SK-N-SH (cell line): ENCODE measurements around the gene PLVAP. TPM values are rescaled to one million over a fixed set of nuclear protein-coding genes. Genes with fewer than 3 reads are reported as not detected.

Experiments
- CTCF ChIA-PET: fragments of 300-600, 350-600 bp; formaldehyde crosslinking; extraction: SDS; loops from one replicate; lab custom pipeline; 2021; lab: Yijun Ruan, JAX
- POLR2A ChIA-PET: fragments of 350-600 bp; sonication (Branson Sonifier 250); formaldehyde crosslinking; extraction: SDS; loops from one replicate; lab custom pipeline; 2020; ENCODE audit warnings: antibody characterized with exemption, inconsistent platforms; lab: Yijun Ruan, JAX
- DNase-seq: peaks from one replicate; pipeline ENCODE4 v3.0.0; 2012
- H2AFZ ChIP-seq: fragments of 200-600 bp; sonication (generic); 2 replicates; pipeline ENCODE4 v1.8.1; 2016; ENCODE audit warnings: antibody characterized with exemption, mild to moderate bottlenecking, low read depth
- H3F3A ChIP-seq: fragments of 200-600 bp; sonication (generic); replicated peaks from 2 replicates; pipeline ENCODE3; 2016; ENCODE audit warnings: antibody characterized with exemption, mild to moderate bottlenecking; ENCODE audit not compliant: insufficient read depth
- H3K27ac ChIP-seq, 2 experiments: fragments of 200-500 bp in 1 of 2; fragments of 200-600 bp in 1 of 2; sonication (Bioruptor generic) in 1 of 2; sonication (generic), shearing (Covaris generic) in 1 of 2; 2 replicates each; pipeline versions ENCODE4 v1.5.1 to v1.6.1; 2014 to 2016; ENCODE audit warnings: low read depth in 2 of 2, inconsistent platforms in 1 of 2, low read length in 1 of 2, mild to moderate bottlenecking in 1 of 2, mixed read lengths in 1 of 2
- H3K27me3 ChIP-seq: fragments of 200-600 bp; sonication (generic), shearing (Covaris generic); 2 replicates; pipeline ENCODE4 v1.6.1; 2016; ENCODE audit warnings: mixed run types; ENCODE audit not compliant: insufficient read depth
- H3K36me3 ChIP-seq, 2 experiments: fragments of 200-500 bp in 1 of 2; fragments of 200-600 bp in 1 of 2; sonication (Bioruptor generic) in 1 of 2; sonication (generic) in 1 of 2; replicated peaks in 1 of 2; 2 replicates each; pipeline versions ENCODE3 to v1.5.1; 2014 to 2016; ENCODE audit warnings: low read length in 1 of 2, mild to moderate bottlenecking in 1 of 2; ENCODE audit not compliant: insufficient read depth in 2 of 2, control insufficient read depth in 1 of 2
- H3K4me1 ChIP-seq, 2 experiments: fragments of 200-500 bp in 1 of 2; fragments of 200-600 bp in 1 of 2; sonication (Bioruptor generic) in 1 of 2; sonication (generic), shearing (Covaris generic) in 1 of 2; 2 replicates each; pipeline versions ENCODE4 v1.5.1 to v1.6.1; 2014 to 2016; ENCODE audit warnings: low read depth in 1 of 2, low read length in 1 of 2, mixed run types in 1 of 2; ENCODE audit not compliant: insufficient read depth in 2 of 2, control insufficient read depth in 1 of 2
- H3K4me2 ChIP-seq: fragments of 200-600 bp; sonication (generic), shearing (Covaris generic); 2 replicates; pipeline ENCODE4 v1.6.1; 2017; ENCODE audit warnings: mixed run types
- H3K4me3 ChIP-seq, 2 experiments: fragments of 200-500 bp in 1 of 2; fragments of 200-600 bp in 1 of 2; sonication (Bioruptor generic) in 1 of 2; sonication (generic), shearing (Covaris generic) in 1 of 2; 2 replicates each; pipeline versions ENCODE4 v1.5.1 to v1.8.1; 2014 to 2016; ENCODE audit warnings: low read depth in 2 of 2, inconsistent platforms in 1 of 2, low read length in 1 of 2, mild to moderate bottlenecking in 1 of 2, mixed read lengths in 1 of 2, moderate library complexity in 1 of 2
- H3K79me2 ChIP-seq: fragments of 200-600 bp; sonication (generic); 2 replicates; pipeline ENCODE4 v1.8.1; 2017; ENCODE audit warnings: mild to moderate bottlenecking; ENCODE audit not compliant: insufficient read depth
- H3K9ac ChIP-seq: fragments of 200-600 bp; sonication (generic); 2 replicates; pipeline ENCODE4 v1.6.1; 2017; ENCODE audit warnings: mixed run types
- H3K9me2 ChIP-seq: fragments of 200-600 bp; sonication (generic); 2 replicates; pipeline ENCODE4 v1.6.1; 2017; ENCODE audit warnings: mixed run types
- H3K9me3 ChIP-seq: fragments of 200-600 bp; sonication (generic); 2 replicates; pipeline ENCODE4 v1.6.1; 2017; ENCODE audit warnings: mixed run types, mild to moderate bottlenecking, moderate library complexity
- H4K20me1 ChIP-seq: fragments of 200-600 bp; sonication (generic); 2 replicates; pipeline ENCODE4 v1.6.1; 2017; ENCODE audit warnings: mild to moderate bottlenecking, mixed run types; ENCODE audit not compliant: insufficient read depth
- CHD2 ChIP-seq: fragments of 150-350 bp; IDR thresholded peaks from 2 replicates; pipeline ENCODE4 v1.6.1; 2018; ENCODE audit warnings: low read length; ENCODE audit not compliant: partially characterized antibody
- ELF1 ChIP-seq: IDR thresholded peaks from 2 replicates; pipeline ENCODE4 v1.4.0; 2012
- EP300 ChIP-seq, 2 experiments: IDR thresholded peaks; 2 replicates each; pipeline versions ENCODE4 v1.4.0 to v1.6.1; 2012; ENCODE audit warnings: borderline replicate concordance in 1 of 2, low read depth in 1 of 2, low read length in 1 of 2
- EZH2phosphoT487 ChIP-seq: fragments of 200-600 bp; sonication (generic); IDR thresholded peaks from 2 replicates; pipeline ENCODE4 v1.6.1; 2017; ENCODE audit warnings: low read depth, mixed run types, mild to moderate bottlenecking, antibody characterized with exemption, moderate library complexity, borderline replicate concordance
- GABPA ChIP-seq: IDR thresholded peaks from 2 replicates; pipeline ENCODE4 v1.4.0; 2012; ENCODE audit warnings: low read depth, mild to moderate bottlenecking
- JUND ChIP-seq: IDR thresholded peaks from 2 replicates; pipeline ENCODE4 v1.4.0; 2012
- MEF2A ChIP-seq: IDR thresholded peaks from 2 replicates; pipeline ENCODE4 v1.4.0; 2012; ENCODE audit warnings: low read depth, borderline replicate concordance
- NRF1 ChIP-seq: IDR thresholded peaks from 2 replicates; pipeline ENCODE4 v1.6.1; 2012; ENCODE audit warnings: low read depth, mild to moderate bottlenecking, low read length
- RAD21 ChIP-seq: IDR thresholded peaks from 2 replicates; pipeline ENCODE4 v1.6.1; 2012; ENCODE audit warnings: mild to moderate bottlenecking, low read length
- RXRA ChIP-seq: IDR thresholded peaks from 2 replicates; pipeline ENCODE4 v1.4.0; 2012; ENCODE audit warnings: low read depth, mild to moderate bottlenecking, borderline replicate concordance
- SIN3A ChIP-seq: IDR thresholded peaks from 2 replicates; pipeline ENCODE4 v1.6.1; 2012; ENCODE audit warnings: low read depth, mild to moderate bottlenecking, low read length, moderate library complexity, borderline replicate concordance
- SMC3 ChIP-seq: IDR thresholded peaks from 2 replicates; pipeline ENCODE4 v1.6.1; 2012; ENCODE audit warnings: low read depth, low read length, improper control_type of control experiment
- TEAD4 ChIP-seq: IDR thresholded peaks from 2 replicates; pipeline ENCODE4 v1.4.0; 2012; ENCODE audit warnings: mild to moderate bottlenecking, borderline replicate concordance; ENCODE audit not compliant: insufficient read depth
- WGBS: methylation state at CpG from one replicate; pipeline ENCODE4 v1.1.6; 2017; ENCODE audit warnings: low lambda C conversion rate; 5-methylcytosine and 5-hydroxymethylcytosine counted together
- polyA plus RNA-seq, 3 experiments: library from polyadenylated mRNA; depleted of rRNA; stranded (reverse); fragments of >200 nt; gene quantifications; 2 replicates each; pipeline ENCODE4 v1.2.3, GENCODE V29; 2012
- TF ChIP-seq, protein P1 (sequence below): IDR thresholded peaks from 2 replicates; pipeline ENCODE4 v1.4.0; 2012; ENCODE audit warnings: low read depth, borderline replicate concordance
- TF ChIP-seq, protein P2 (sequence below): IDR thresholded peaks from 2 replicates; pipeline ENCODE4; 2012
- TF ChIP-seq, protein P3 (sequence below): IDR thresholded peaks from 2 replicates; pipeline ENCODE4 v1.4.0; 2012; ENCODE audit warnings: low read depth
- TF ChIP-seq, protein P4 (sequence below): fragments of 200-600 bp; sonication (generic); IDR thresholded peaks from 2 replicates; pipeline ENCODE4 v1.6.1; 2017; ENCODE audit warnings: antibody characterized with exemption, mild to moderate bottlenecking, moderate library complexity
- TF ChIP-seq, protein P5 (sequence below): fragments of 150-350 bp; IDR thresholded peaks from 2 replicates; pipeline ENCODE4 v1.6.1; 2017; ENCODE audit warnings: antibody characterized with exemption, low read length, low read depth, borderline replicate concordance
- TF ChIP-seq, protein P6 (sequence below): fragments of 150-350 bp; IDR thresholded peaks from 2 replicates; pipeline ENCODE4 v1.6.1; 2016; ENCODE audit warnings: mild to moderate bottlenecking, low read depth, low read length

Gene PLVAP
- polyA plus RNA-seq, 1 of the 3 experiments (the other 2 are of a cell fraction), result not detected

DNA sequence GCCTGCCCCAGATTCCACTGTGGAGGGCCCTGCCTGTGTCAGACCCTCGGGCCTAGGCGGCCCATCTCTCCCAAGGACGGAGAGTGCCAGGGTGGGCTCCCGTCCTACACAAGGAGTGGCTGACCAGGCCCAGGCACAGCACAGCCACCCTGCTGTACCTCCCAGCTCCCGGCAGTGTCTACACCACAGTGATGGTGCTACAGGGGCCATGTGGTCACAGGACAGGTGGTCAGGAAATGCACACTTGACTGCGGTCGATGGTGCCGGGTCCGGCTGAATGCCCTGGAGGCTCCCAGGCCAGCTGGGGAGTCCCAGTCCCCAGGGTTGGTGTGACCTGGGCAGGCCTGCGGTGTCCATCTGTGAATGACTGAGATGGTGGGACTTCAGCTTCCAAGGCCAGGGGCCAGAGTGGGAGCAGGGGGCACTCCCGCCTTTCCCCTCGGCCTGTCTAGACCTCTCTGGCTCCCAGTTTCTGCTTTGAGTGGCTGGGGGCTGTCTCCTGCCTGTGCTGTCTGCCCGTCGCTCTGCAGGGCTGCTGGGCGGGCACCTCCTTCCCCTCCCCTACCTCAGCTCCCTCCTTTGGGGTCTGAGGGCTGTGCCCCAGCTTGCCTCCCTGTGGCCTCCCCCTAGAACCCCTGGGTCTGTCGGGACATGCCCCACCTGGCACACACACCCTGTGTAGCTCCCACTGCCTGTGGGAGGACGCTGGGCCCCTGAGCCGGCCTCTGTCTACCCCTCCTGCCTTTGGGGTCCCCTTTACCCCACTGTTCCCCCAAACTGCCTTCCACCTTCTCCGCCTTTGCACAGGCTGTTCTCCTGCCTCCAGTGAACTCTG lies 55.3 kb downstream of the PLVAP start:
- peaks cover 4% of the 10 kb centered on the region for H3F3A ChIP-seq
- H3K4me3 ChIP-seq, result no peak overlapping the region
- DNase-seq, result no peak
- TF ChIP-seq MEF2A, result no peak
- TF ChIP-seq, protein P1, sequence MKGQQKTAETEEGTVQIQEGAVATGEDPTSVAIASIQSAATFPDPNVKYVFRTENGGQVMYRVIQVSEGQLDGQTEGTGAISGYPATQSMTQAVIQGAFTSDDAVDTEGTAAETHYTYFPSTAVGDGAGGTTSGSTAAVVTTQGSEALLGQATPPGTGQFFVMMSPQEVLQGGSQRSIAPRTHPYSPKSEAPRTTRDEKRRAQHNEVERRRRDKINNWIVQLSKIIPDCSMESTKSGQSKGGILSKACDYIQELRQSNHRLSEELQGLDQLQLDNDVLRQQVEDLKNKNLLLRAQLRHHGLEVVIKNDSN, result no peak
- TF ChIP-seq RAD21, result no peak
- no peak for TF ChIP-seq SIN3A
- no peak for TF ChIP-seq SMC3
- H3K9ac ChIP-seq, result no peak overlapping the region
- no peaks in the 10 kb centered on the region for H3K4me1 ChIP-seq
- POLR2A ChIA-PET, result interaction anchor here (0.7 to 1.9 kb wide), 4 partner anchors 9 to 16 kb away, joined by 3 to 5 read pairs (median 3); partner anchors contain the start of gene MRPL34
- peaks cover 0 to 36% of the 10 kb centered on the region in 2 experiments for H3K36me3 ChIP-seq
- CTCF ChIA-PET, result interaction anchor here (0.5 to 1.2 kb wide), 3 partner anchors 15 to 68 kb away, joined by 3 to 4 read pairs (median 3); no protein-coding TSS in a partner anchor
- no peaks in the 10 kb centered on the region for H3K9me3 ChIP-seq
- no peak overlapping the region for H3K4me2 ChIP-seq
- H3K79me2 ChIP-seq, result no peaks in the 10 kb centered on the region
- 98% methylated on average over 8 of the region's 19 CpGs for WGBS
- no peak overlapping the region for H2AFZ ChIP-seq
- H3K27ac ChIP-seq, result no peak overlapping the region; a peak in 1 of 4 replicates
- no peaks in the 10 kb centered on the region for H3K27me3 ChIP-seq
- no peaks in the 10 kb centered on the region for H4K20me1 ChIP-seq
- no peaks in the 10 kb centered on the region for H3K9me2 ChIP-seq

DNA sequence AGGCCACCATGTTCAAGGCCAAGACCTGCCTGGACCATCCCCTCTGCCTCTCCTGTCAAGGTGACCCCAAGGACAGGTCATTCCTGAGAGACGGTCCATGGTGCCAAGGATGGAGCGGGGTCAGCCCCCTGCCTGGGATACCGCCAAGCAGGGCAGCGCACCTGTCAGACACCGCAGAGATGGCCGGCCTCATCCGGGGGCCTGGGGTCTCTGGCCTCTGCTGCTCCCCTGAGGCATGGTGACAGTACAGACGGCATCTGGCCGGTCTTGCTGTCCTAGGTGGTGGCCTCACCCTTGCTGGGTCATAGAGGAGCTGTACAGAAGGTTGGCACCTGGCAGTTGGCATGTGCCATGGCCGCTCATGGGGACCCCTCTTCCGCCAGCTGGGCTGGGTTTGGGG lies 56.7 kb downstream of the PLVAP start:
- Histone ChIP-seq H3K9ac (no peak overlapping the region), H4K20me1 (no peaks in the 10 kb centered on the region), H3K4me2 (no peak overlapping the region), H2AFZ (no peak overlapping the region)
- TF ChIP-seq, protein P2, sequence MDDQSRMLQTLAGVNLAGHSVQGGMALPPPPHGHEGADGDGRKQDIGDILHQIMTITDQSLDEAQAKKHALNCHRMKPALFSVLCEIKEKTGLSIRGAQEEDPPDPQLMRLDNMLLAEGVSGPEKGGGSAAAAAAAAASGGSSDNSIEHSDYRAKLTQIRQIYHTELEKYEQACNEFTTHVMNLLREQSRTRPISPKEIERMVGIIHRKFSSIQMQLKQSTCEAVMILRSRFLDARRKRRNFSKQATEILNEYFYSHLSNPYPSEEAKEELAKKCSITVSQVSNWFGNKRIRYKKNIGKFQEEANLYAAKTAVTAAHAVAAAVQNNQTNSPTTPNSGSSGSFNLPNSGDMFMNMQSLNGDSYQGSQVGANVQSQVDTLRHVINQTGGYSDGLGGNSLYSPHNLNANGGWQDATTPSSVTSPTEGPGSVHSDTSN, result no peak
- TF ChIP-seq, protein P3, sequence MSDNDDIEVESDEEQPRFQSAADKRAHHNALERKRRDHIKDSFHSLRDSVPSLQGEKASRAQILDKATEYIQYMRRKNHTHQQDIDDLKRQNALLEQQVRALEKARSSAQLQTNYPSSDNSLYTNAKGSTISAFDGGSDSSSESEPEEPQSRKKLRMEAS, result no peak
- TF ChIP-seq, protein P4, sequence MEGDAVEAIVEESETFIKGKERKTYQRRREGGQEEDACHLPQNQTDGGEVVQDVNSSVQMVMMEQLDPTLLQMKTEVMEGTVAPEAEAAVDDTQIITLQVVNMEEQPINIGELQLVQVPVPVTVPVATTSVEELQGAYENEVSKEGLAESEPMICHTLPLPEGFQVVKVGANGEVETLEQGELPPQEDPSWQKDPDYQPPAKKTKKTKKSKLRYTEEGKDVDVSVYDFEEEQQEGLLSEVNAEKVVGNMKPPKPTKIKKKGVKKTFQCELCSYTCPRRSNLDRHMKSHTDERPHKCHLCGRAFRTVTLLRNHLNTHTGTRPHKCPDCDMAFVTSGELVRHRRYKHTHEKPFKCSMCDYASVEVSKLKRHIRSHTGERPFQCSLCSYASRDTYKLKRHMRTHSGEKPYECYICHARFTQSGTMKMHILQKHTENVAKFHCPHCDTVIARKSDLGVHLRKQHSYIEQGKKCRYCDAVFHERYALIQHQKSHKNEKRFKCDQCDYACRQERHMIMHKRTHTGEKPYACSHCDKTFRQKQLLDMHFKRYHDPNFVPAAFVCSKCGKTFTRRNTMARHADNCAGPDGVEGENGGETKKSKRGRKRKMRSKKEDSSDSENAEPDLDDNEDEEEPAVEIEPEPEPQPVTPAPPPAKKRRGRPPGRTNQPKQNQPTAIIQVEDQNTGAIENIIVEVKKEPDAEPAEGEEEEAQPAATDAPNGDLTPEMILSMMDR, result no peak
- TF ChIP-seq RXRA, result no peak
- no peak for TF ChIP-seq TEAD4
- TF ChIP-seq SIN3A, result no peak
- no peak for TF ChIP-seq EZH2phosphoT487
- TF ChIP-seq ELF1, result no peak
- no peak for TF ChIP-seq CHD2
- no peak for TF ChIP-seq EP300 (IDR thresholded peaks at IDR 0.05; ENCODE audit: borderline replicate concordance in 1 of 2, low read depth in 1 of 2, low read length in 1 of 2)
- no peak for TF ChIP-seq JUND
- TF ChIP-seq, protein P5, sequence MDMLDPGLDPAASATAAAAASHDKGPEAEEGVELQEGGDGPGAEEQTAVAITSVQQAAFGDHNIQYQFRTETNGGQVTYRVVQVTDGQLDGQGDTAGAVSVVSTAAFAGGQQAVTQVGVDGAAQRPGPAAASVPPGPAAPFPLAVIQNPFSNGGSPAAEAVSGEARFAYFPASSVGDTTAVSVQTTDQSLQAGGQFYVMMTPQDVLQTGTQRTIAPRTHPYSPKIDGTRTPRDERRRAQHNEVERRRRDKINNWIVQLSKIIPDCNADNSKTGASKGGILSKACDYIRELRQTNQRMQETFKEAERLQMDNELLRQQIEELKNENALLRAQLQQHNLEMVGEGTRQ, result no peak
- TF ChIP-seq MEF2A, result no peak
- TF ChIP-seq NRF1, result no peak
- TF ChIP-seq, protein P6, sequence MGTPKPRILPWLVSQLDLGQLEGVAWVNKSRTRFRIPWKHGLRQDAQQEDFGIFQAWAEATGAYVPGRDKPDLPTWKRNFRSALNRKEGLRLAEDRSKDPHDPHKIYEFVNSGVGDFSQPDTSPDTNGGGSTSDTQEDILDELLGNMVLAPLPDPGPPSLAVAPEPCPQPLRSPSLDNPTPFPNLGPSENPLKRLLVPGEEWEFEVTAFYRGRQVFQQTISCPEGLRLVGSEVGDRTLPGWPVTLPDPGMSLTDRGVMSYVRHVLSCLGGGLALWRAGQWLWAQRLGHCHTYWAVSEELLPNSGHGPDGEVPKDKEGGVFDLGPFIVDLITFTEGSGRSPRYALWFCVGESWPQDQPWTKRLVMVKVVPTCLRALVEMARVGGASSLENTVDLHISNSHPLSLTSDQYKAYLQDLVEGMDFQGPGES, result no peak
- TF ChIP-seq GABPA, result no peak
- TF ChIP-seq, all 33 proteins: peak for 0
- CTCF ChIA-PET, result no interaction called here
- H3K9me2 ChIP-seq, result no peaks in the 10 kb centered on the region
- no peak overlapping the region for H3K27ac ChIP-seq
- H3K36me3 ChIP-seq, result peaks cover 5 to 43% of the 10 kb centered on the region in 2 experiments
- no peaks in the 10 kb centered on the region for H3K79me2 ChIP-seq
- H3K9me3 ChIP-seq, result no peaks in the 10 kb centered on the region
- H3K4me1 ChIP-seq, result no peaks in the 10 kb centered on the region
- POLR2A ChIA-PET, result interaction anchor here (0.6 to 1.3 kb wide), 2 partner anchors 15 to 812 kb away, joined by 3 read pairs; partner anchors contain the start of gene MRPL34
- peaks cover 7% of the 10 kb centered on the region for H3F3A ChIP-seq
- H3K4me3 ChIP-seq, result no peak overlapping the region
- no peaks in the 10 kb centered on the region for H3K27me3 ChIP-seq
- DNase-seq, result no peak
- no CpG with 5 or more reads among the region's 11 CpGs for WGBS
